H1 (cell line): ENCODE results near the gene RGS3. TPM values are rescaled to one million over a fixed set of nuclear protein-coding genes. Genes with fewer than 3 reads are reported as not detected.

Experiments
- GTF2F1 ChIP-seq: IDR thresholded peaks from 2 replicates; pipeline ENCODE4 v1.6.1; 2012; ENCODE audit warnings: low read depth, low read length, improper control_type of control experiment, borderline replicate concordance
- RXRA ChIP-seq: IDR thresholded peaks from 2 replicates; pipeline ENCODE4 v1.6.1; 2011; ENCODE audit warnings: low read depth, mild to moderate bottlenecking, low read length, moderate library complexity; ENCODE audit not compliant: insufficient read depth
- polyA plus RNA-seq, 7 experiments: library from polyadenylated mRNA; depleted of rRNA in 3 of 7; stranded (reverse) in 5 of 7; unstranded in 2 of 7; fragments of >200 nt in 5 of 7; fragments of 200-250 nt in 2 of 7; gene quantifications; 1 replicate in 5 of 7; 2 replicates in 1 of 7; 4 replicates in 1 of 7; pipeline versions ENCODE4 v1.2.1 to v1.2.3, GENCODE V29; 2011 to 2013; ENCODE audit warnings: missing spikeins in 2 of 7, mixed read lengths in 2 of 7
- total RNA-seq: library from RNA; stranded (reverse); fragmentation: NEBNext Ultra II Directional; extraction: Animal tissue kit (Norgen Biotek cat#: 25700); gene quantifications from 2 replicates; pipeline ENCODE4 v1.2.1, GENCODE V29; 2021

RGS3 gene
- total and polyA plus RNA-seq, 2 of the 8 experiments (the other 6 are each of a cell fraction or from before 2014, with no cell fraction given), result 12.6 to 18.2 TPM

DNA sequence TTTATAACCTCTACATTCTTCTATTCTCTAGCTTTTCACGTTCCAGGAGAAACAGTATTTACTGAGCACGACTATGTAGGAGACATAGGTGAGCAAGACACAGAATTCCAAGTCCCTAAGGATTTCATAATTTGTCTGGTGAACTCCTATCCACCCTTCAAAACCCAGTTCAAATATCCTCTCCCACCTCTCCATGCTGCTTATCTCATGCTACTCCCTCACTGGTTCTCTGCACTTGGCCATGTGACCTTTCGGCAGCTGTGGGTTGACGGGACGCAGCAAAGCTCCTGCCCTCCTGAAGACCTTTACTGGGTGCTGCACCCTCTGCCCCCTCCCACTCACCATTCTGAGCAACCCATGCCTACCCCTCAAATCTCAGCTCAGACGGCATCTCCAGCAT lies 173.2 kb downstream of the RGS3 start (continued):
- no peak for TF ChIP-seq RXRA
- no peak for TF ChIP-seq GTF2F1
- TF ChIP-seq, all 59 proteins: peak for 0
